ENCODE results near the gene CBLL1.

DNA sequence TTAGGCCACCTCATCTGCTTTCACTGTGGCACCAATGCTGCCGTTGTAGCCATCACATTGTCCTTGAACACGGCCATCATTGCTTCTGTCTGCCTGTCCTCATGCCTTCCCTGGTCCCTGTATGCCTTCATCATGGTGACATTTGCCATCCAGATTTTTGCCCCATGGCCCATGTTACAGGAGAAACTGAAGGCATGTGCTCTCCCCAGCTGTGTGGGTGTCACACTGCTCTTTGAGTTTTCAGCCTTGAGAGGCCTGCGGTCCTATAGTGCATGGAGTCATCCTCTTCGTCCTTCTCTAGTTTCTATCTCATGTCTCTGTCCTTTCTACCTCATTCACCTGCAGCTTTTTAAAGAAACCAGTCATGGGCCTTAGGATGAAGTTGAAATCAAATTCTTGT is 65.2 kb downstream of the CBLL1 start:
- TF ChIP-seq, protein P1, sequence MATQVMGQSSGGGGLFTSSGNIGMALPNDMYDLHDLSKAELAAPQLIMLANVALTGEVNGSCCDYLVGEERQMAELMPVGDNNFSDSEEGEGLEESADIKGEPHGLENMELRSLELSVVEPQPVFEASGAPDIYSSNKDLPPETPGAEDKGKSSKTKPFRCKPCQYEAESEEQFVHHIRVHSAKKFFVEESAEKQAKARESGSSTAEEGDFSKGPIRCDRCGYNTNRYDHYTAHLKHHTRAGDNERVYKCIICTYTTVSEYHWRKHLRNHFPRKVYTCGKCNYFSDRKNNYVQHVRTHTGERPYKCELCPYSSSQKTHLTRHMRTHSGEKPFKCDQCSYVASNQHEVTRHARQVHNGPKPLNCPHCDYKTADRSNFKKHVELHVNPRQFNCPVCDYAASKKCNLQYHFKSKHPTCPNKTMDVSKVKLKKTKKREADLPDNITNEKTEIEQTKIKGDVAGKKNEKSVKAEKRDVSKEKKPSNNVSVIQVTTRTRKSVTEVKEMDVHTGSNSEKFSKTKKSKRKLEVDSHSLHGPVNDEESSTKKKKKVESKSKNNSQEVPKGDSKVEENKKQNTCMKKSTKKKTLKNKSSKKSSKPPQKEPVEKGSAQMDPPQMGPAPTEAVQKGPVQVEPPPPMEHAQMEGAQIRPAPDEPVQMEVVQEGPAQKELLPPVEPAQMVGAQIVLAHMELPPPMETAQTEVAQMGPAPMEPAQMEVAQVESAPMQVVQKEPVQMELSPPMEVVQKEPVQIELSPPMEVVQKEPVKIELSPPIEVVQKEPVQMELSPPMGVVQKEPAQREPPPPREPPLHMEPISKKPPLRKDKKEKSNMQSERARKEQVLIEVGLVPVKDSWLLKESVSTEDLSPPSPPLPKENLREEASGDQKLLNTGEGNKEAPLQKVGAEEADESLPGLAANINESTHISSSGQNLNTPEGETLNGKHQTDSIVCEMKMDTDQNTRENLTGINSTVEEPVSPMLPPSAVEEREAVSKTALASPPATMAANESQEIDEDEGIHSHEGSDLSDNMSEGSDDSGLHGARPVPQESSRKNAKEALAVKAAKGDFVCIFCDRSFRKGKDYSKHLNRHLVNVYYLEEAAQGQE (IDR thresholded peaks at IDR 0.05; ENCODE audit: low read depth, low read length) = no peak
- TF ChIP-seq, protein P2, sequence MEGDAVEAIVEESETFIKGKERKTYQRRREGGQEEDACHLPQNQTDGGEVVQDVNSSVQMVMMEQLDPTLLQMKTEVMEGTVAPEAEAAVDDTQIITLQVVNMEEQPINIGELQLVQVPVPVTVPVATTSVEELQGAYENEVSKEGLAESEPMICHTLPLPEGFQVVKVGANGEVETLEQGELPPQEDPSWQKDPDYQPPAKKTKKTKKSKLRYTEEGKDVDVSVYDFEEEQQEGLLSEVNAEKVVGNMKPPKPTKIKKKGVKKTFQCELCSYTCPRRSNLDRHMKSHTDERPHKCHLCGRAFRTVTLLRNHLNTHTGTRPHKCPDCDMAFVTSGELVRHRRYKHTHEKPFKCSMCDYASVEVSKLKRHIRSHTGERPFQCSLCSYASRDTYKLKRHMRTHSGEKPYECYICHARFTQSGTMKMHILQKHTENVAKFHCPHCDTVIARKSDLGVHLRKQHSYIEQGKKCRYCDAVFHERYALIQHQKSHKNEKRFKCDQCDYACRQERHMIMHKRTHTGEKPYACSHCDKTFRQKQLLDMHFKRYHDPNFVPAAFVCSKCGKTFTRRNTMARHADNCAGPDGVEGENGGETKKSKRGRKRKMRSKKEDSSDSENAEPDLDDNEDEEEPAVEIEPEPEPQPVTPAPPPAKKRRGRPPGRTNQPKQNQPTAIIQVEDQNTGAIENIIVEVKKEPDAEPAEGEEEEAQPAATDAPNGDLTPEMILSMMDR (IDR thresholded peaks at IDR 0.05) = no peak
- TF ChIP-seq TEAD4 (IDR thresholded peaks at IDR 0.05; ENCODE audit: borderline replicate concordance, insufficient read depth) = no peak
- TF ChIP-seq EP300 (IDR thresholded peaks at IDR 0.05; ENCODE audit: borderline replicate concordance in 1 of 2, low read depth in 1 of 2, low read length in 1 of 2) = no peak
- no peak for TF ChIP-seq POLR2AphosphoS5 (IDR thresholded peaks at IDR 0.05; ENCODE audit: low read depth, low read length)
- TF ChIP-seq, protein P3, sequence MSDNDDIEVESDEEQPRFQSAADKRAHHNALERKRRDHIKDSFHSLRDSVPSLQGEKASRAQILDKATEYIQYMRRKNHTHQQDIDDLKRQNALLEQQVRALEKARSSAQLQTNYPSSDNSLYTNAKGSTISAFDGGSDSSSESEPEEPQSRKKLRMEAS (IDR thresholded peaks at IDR 0.05; ENCODE audit: low read depth) = no peak
- TF ChIP-seq EZH2phosphoT487 (IDR thresholded peaks at IDR 0.05; ENCODE audit: borderline replicate concordance, low read depth) = no peak
- TF ChIP-seq, protein P4, sequence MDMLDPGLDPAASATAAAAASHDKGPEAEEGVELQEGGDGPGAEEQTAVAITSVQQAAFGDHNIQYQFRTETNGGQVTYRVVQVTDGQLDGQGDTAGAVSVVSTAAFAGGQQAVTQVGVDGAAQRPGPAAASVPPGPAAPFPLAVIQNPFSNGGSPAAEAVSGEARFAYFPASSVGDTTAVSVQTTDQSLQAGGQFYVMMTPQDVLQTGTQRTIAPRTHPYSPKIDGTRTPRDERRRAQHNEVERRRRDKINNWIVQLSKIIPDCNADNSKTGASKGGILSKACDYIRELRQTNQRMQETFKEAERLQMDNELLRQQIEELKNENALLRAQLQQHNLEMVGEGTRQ (IDR thresholded peaks at IDR 0.05; ENCODE audit: borderline replicate concordance, low read depth, low read length) = no peak
- TF ChIP-seq, protein P5, sequence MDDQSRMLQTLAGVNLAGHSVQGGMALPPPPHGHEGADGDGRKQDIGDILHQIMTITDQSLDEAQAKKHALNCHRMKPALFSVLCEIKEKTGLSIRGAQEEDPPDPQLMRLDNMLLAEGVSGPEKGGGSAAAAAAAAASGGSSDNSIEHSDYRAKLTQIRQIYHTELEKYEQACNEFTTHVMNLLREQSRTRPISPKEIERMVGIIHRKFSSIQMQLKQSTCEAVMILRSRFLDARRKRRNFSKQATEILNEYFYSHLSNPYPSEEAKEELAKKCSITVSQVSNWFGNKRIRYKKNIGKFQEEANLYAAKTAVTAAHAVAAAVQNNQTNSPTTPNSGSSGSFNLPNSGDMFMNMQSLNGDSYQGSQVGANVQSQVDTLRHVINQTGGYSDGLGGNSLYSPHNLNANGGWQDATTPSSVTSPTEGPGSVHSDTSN (IDR thresholded peaks at IDR 0.05) = no peak

Measured in SK-N-SH (cell line).